Neuronal stem cell (in vitro differentiated cells): ENCODE data around the gene ZFYVE28.

Source experiments
- DNase-seq: peaks from one replicate; pipeline ENCODE4 v3.0.0-alpha.2; 2013; ENCODE audit warnings: low spot score
- H2AFZ ChIP-seq: one replicate; pipeline ENCODE4 v1.6.1; 2013; ENCODE audit warnings: mild to moderate bottlenecking, low read length, inconsistent platforms
- H2AK5ac ChIP-seq: 2 replicates; pipeline ENCODE4 v1.6.1; 2013; ENCODE audit warnings: low read depth, mild to moderate bottlenecking, inconsistent platforms, low read length, moderate library complexity, mixed read lengths
- H2BK120ac ChIP-seq: 2 replicates; pipeline ENCODE4 v1.6.1; 2013; ENCODE audit warnings: low read depth, mild to moderate bottlenecking, inconsistent platforms, low read length, moderate library complexity, mixed read lengths
- H2BK12ac ChIP-seq: one replicate; pipeline ENCODE4 v1.6.1; 2013; ENCODE audit warnings: low read length, inconsistent platforms
- H2BK15ac ChIP-seq: 2 replicates; pipeline ENCODE4 v1.6.1; 2013; ENCODE audit warnings: mild to moderate bottlenecking, low read length, inconsistent platforms, mixed read lengths
- H2BK5ac ChIP-seq: one replicate; pipeline ENCODE4 v1.6.1; 2013; ENCODE audit warnings: inconsistent platforms, mild to moderate bottlenecking, low read length, moderate library complexity
- H3K14ac ChIP-seq: one replicate; pipeline ENCODE4 v1.6.1; 2013; ENCODE audit warnings: low read length, inconsistent platforms
- H3K18ac ChIP-seq: 2 replicates; pipeline ENCODE4 v1.6.1; 2013; ENCODE audit warnings: low read length, inconsistent platforms
- H3K23ac ChIP-seq: 2 replicates; pipeline ENCODE4 v1.6.1; 2013; ENCODE audit warnings: low read depth, mild to moderate bottlenecking, mixed read lengths, low read length, inconsistent platforms; ENCODE audit not compliant: poor library complexity
- H3K27ac ChIP-seq: replicated peaks from 3 replicates; pipeline ENCODE4 v1.5.1; 2013; ENCODE audit warnings: low read length, inconsistent platforms
- H3K27me3 ChIP-seq, 3 experiments: 2 replicates each; pipeline ENCODE4 v1.6.1; 2013; ENCODE audit warnings: low read length in 3 of 3, mild to moderate bottlenecking in 2 of 3, inconsistent platforms in 1 of 3, low read depth in 1 of 3, mixed read lengths in 1 of 3, moderate library complexity in 1 of 3; ENCODE audit not compliant: control insufficient read depth in 3 of 3, insufficient read depth in 3 of 3
- H3K36me3 ChIP-seq, 2 donors: replicated peaks in 1 of 2; 2 replicates each; pipeline ENCODE4 v1.6.1; 2013; ENCODE audit warnings: low read length in 2 of 2; ENCODE audit not compliant: control insufficient read depth in 2 of 2, insufficient read depth in 2 of 2
- H3K4ac ChIP-seq: 2 replicates; pipeline ENCODE4 v1.6.1; 2013; ENCODE audit warnings: inconsistent platforms, mild to moderate bottlenecking, low read length, moderate library complexity
- H3K4me1 ChIP-seq, 2 donors: 1 replicate in 1 of 2; 2 replicates in 1 of 2; pipeline ENCODE4 v1.6.1; 2013; ENCODE audit warnings: low read length in 2 of 2, low read depth in 1 of 2; ENCODE audit not compliant: control insufficient read depth in 2 of 2, insufficient read depth in 1 of 2
- H3K4me2 ChIP-seq: one replicate; pipeline ENCODE4 v1.6.1; 2013; ENCODE audit warnings: mild to moderate bottlenecking, low read length, inconsistent platforms; ENCODE audit not compliant: insufficient read depth, poor library complexity, severe bottlenecking
- H3K4me3 ChIP-seq, 2 donors: 2 replicates each; pipeline ENCODE4 v1.5.1; 2013; ENCODE audit warnings: low read length in 2 of 2, mild to moderate bottlenecking in 2 of 2, inconsistent platforms in 1 of 2, moderate library complexity in 1 of 2
- H3K79me1 ChIP-seq: one replicate; pipeline ENCODE4 v1.6.1; 2013; ENCODE audit warnings: low read depth, mild to moderate bottlenecking, inconsistent platforms, low read length, moderate library complexity
- H3K9ac ChIP-seq: one replicate; pipeline ENCODE4 v1.6.1; 2013; ENCODE audit warnings: mild to moderate bottlenecking, low read depth, low read length, inconsistent platforms; ENCODE audit not compliant: poor library complexity
- H3K9me3 ChIP-seq, 2 donors: replicated peaks in 1 of 2; 2 replicates each; pipeline versions ENCODE3 to v1.6.1; 2013; ENCODE audit warnings: low read length in 2 of 2, mild to moderate bottlenecking in 2 of 2, inconsistent platforms in 1 of 2, low read depth in 1 of 2, mixed read lengths in 1 of 2, moderate library complexity in 1 of 2; ENCODE audit not compliant: control insufficient read depth in 2 of 2, insufficient read depth in 1 of 2
- H4K8ac ChIP-seq: one replicate; pipeline ENCODE4 v1.6.1; 2013; ENCODE audit warnings: low read depth, mild to moderate bottlenecking, inconsistent platforms, low read length, moderate library complexity
- H4K91ac ChIP-seq: one replicate; pipeline ENCODE4 v1.6.1; 2013; ENCODE audit warnings: low read length, low read depth, mild to moderate bottlenecking, inconsistent platforms; ENCODE audit not compliant: poor library complexity
- WGBS, 2 donors: extraction: QIAGEN DNeasy Blood & Tissue Kit; methylation state at CpG; one replicate each; pipeline ENCODE4 v1.1.7; 2013; ENCODE audit warnings: missing lambda C conversion rate in 2 of 2, mixed read lengths in 1 of 2; ENCODE audit not compliant: insufficient read length in 2 of 2, insufficient replicate concordance in 1 of 2; ENCODE audit errors: extremely low coverage in 2 of 2; 5-methylcytosine and 5-hydroxymethylcytosine counted together

The ZFYVE28 gene

GRCh38 chr4:2273657-2274319 is 144.7 kb downstream of the ZFYVE28 start:
- H3K4me3 ChIP-seq: no peak overlapping the region
- WGBS, 2 donors: no CpG with 5 or more reads among the region's 24 CpGs
- no peak overlapping the region for H2BK120ac ChIP-seq

GRCh38 chr4:2273221-2273620 is 145.2 kb downstream of the ZFYVE28 start:
- WGBS, 2 donors: no CpG with 5 or more reads among the region's 15 CpGs
- no peaks in the 10 kb centered on the region for H3K36me3 ChIP-seq

More at GRCh38 chr4:2273657-2274319, 144.7 kb downstream of the ZFYVE28 start:
- Histone ChIP-seq H2BK5ac (no peak overlapping the region), H3K79me1 (no peaks in the 10 kb centered on the region), H2AK5ac (peak overlapping the region; percentile 88), H3K9me3 (peaks cover 0 to 1% of the 10 kb centered on the region in 2 donors), H2AFZ (no peak overlapping the region), H3K14ac (no peak overlapping the region), H2BK12ac (peak overlapping the region; percentile 22), H3K4ac (no peak overlapping the region), H3K4me1 (peaks cover 0 to 4% of the 10 kb centered on the region in 2 donors), H2BK15ac (peak overlapping the region; percentile 88), H3K27ac (no peak overlapping the region), H3K27me3 (peaks cover 0 to 45% (median 0%) of the 10 kb centered on the region in 3 experiments), H4K91ac (no peak overlapping the region), H3K9ac (peak overlapping the region; percentile 44), H3K4me2 (no peak overlapping the region), H3K36me3 (no peaks in the 10 kb centered on the region), H3K23ac (peak overlapping the region; percentile 75), H3K18ac (peak overlapping the region; percentile 80), H4K8ac (peak overlapping the region; percentile 17)
- no peak for DNase-seq

GRCh38 chr4:2272828-2273120 is 145.7 kb downstream of the ZFYVE28 start:
- H2BK15ac ChIP-seq: no peak overlapping the region
- no peak overlapping the region for H2BK5ac ChIP-seq
- H3K4me3 ChIP-seq: no peak overlapping the region
- peaks cover 0 to 52% (median 0%) of the 10 kb centered on the region in 3 experiments for H3K27me3 ChIP-seq
- H2BK120ac ChIP-seq: no peak overlapping the region
- no peak overlapping the region for H3K27ac ChIP-seq
- no peak overlapping the region for H2AFZ ChIP-seq
- no peaks in the 10 kb centered on the region for H3K79me1 ChIP-seq
- H3K36me3 ChIP-seq: no peaks in the 10 kb centered on the region
- H3K23ac ChIP-seq: no peak overlapping the region
- H3K4ac ChIP-seq: no peak overlapping the region
- no peak overlapping the region for H2AK5ac ChIP-seq
- no CpG with 5 or more reads among the region's 6 CpGs for WGBS, 2 donors
- peaks cover 0 to 6% of the 10 kb centered on the region in 2 donors for H3K4me1 ChIP-seq
- H4K91ac ChIP-seq: no peak overlapping the region
- H3K9me3 ChIP-seq: peaks cover 0 to 1% of the 10 kb centered on the region in 2 donors
- no peak overlapping the region for H3K4me2 ChIP-seq
- H3K18ac ChIP-seq: no peak overlapping the region
- H4K8ac ChIP-seq: no peak overlapping the region
- DNase-seq: no peak
- H2BK12ac ChIP-seq: no peak overlapping the region
- H3K9ac ChIP-seq: peak overlapping the region; percentile 18
- no peak overlapping the region for H3K14ac ChIP-seq

More at GRCh38 chr4:2273221-2273620, 145.2 kb downstream of the ZFYVE28 start:
- H3K79me1 ChIP-seq: no peaks in the 10 kb centered on the region
- no peak overlapping the region for H4K91ac ChIP-seq
- no peak overlapping the region for H3K14ac ChIP-seq
- peak overlapping the region; percentile 44 for H3K9ac ChIP-seq
- peak overlapping the region; percentile 5 for H3K23ac ChIP-seq
- peak overlapping the region; percentile 17 for H4K8ac ChIP-seq
- H3K4me1 ChIP-seq: peaks cover 0 to 4% of the 10 kb centered on the region in 2 donors
- no peak overlapping the region for H3K4me3 ChIP-seq
- peaks cover 0 to 1% of the 10 kb centered on the region in 2 donors for H3K9me3 ChIP-seq
- H2BK5ac ChIP-seq: no peak overlapping the region
- no peak overlapping the region for H3K27ac ChIP-seq
- peaks cover 0 to 50% (median 0%) of the 10 kb centered on the region in 3 experiments for H3K27me3 ChIP-seq
- H2AK5ac ChIP-seq: peak overlapping the region; percentile 88
- H2BK15ac ChIP-seq: peak overlapping the region; percentile 88
- peak overlapping the region; percentile 22 for H2BK12ac ChIP-seq
- no peak overlapping the region for H2BK120ac ChIP-seq
- no peak overlapping the region for H3K4ac ChIP-seq
- H2AFZ ChIP-seq: no peak overlapping the region
- H3K4me2 ChIP-seq: no peak overlapping the region
- H3K18ac ChIP-seq: peak overlapping the region; percentile 80
- no peak for DNase-seq

- Histone ChIP-seq H3K79me1 (no peaks in the 10 kb centered on the region), H3K4ac (no peak overlapping the region), H3K4me2 (no peak overlapping the region), H3K27me3 (peaks cover 0 to 55% (median 0%) of the 10 kb centered on the region in 3 experiments), H3K9ac (no peak overlapping the region), H2BK5ac (no peak overlapping the region), H3K23ac (no peak overlapping the region), H3K27ac (no peak overlapping the region), H2BK120ac (no peak overlapping the region), H3K4me1 (peaks cover 0 to 6% of the 10 kb centered on the region in 2 donors), H2BK12ac (no peak overlapping the region), H3K9me3 (peaks cover 0 to 1% of the 10 kb centered on the region in 2 donors), H3K18ac (peak overlapping the region; percentile 64), H3K14ac (peak overlapping the region; percentile 82), H2AFZ (no peak overlapping the region), H3K36me3 (no peaks in the 10 kb centered on the region), H2BK15ac (no peak overlapping the region), H4K91ac (no peak overlapping the region), H2AK5ac (peak overlapping the region; percentile 77), H3K4me3 (no peak overlapping the region), H4K8ac (no peak overlapping the region)
- DNase-seq: no peak
- WGBS, 2 donors: no CpG with 5 or more reads among the region's 25 CpGs
Measured at GRCh38 chr4:2272026-2272827, 146.2 kb downstream of the ZFYVE28 start.
